Fibroblast of villous mesenchyme (primary cell): ENCODE results near the gene NUDT22. TPM values are rescaled to one million over a fixed set of nuclear protein-coding genes. Genes with fewer than 3 reads are reported as not detected.

Experiments used
- DNase-seq: peaks from one replicate; pipeline ENCODE4 v3.0.0-alpha.2; 2010; ENCODE audit warnings: low read depth
- H3K4me3 ChIP-seq: 2 replicates; pipeline ENCODE4 v1.5.1; 2011; ENCODE audit warnings: low read depth, mild to moderate bottlenecking, low read length
- total RNA-seq: library from RNA; depleted of rRNA; stranded (reverse); fragments of >200 nt; gene quantifications from 2 replicates; pipeline ENCODE4 v1.2.3, GENCODE V29; 2012
- TF ChIP-seq, protein P1 (sequence below): IDR thresholded peaks from 2 replicates; pipeline ENCODE4 v1.5.1; 2012; ENCODE audit warnings: low read depth, mild to moderate bottlenecking, low read length; ENCODE audit not compliant: insufficient read depth

The NUDT22 gene
- total RNA-seq, 1 donor, result 43.6 TPM

- DNase-seq, result no peak
- TF ChIP-seq, protein P1, sequence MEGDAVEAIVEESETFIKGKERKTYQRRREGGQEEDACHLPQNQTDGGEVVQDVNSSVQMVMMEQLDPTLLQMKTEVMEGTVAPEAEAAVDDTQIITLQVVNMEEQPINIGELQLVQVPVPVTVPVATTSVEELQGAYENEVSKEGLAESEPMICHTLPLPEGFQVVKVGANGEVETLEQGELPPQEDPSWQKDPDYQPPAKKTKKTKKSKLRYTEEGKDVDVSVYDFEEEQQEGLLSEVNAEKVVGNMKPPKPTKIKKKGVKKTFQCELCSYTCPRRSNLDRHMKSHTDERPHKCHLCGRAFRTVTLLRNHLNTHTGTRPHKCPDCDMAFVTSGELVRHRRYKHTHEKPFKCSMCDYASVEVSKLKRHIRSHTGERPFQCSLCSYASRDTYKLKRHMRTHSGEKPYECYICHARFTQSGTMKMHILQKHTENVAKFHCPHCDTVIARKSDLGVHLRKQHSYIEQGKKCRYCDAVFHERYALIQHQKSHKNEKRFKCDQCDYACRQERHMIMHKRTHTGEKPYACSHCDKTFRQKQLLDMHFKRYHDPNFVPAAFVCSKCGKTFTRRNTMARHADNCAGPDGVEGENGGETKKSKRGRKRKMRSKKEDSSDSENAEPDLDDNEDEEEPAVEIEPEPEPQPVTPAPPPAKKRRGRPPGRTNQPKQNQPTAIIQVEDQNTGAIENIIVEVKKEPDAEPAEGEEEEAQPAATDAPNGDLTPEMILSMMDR, result no peak
- peak within 1 kb of the TSS; percentile 24 for H3K4me3 ChIP-seq
These were observed 19.4 kb upstream of the NUDT22 start, which contains the start of gene FERMT3 for GRCh38 chr11:64206457-64207255. FERMT3 (plus strand) TSS chr11:64206721; CDS start chr11:64207365, 644 bp downstream.

- H3K4me3 ChIP-seq, result peak overlapping the region; percentile 24
- TF ChIP-seq, protein P1, result no peak
These were observed 18.6 kb upstream of the NUDT22 start for GRCh38 chr11:64207256-64208085.

GRCh38 chr11:64208086-64208795, 17.8 kb upstream of the NUDT22 start:
- H3K4me3 ChIP-seq, result peak overlapping the region; percentile 10
- TF ChIP-seq, protein P1, result no peak

More at GRCh38 chr11:64207256-64208085, 18.6 kb upstream of the NUDT22 start:
- DNase-seq, result peak; percentile 84

GRCh38 chr11:64208796-64209562, 17.1 kb upstream of the NUDT22 start:
- DNase-seq, result no peak
- TF ChIP-seq, protein P1, result no peak
- H3K4me3 ChIP-seq, result no peak overlapping the region

More at GRCh38 chr11:64208086-64208795, 17.8 kb upstream of the NUDT22 start:
- no peak for DNase-seq

DNA sequence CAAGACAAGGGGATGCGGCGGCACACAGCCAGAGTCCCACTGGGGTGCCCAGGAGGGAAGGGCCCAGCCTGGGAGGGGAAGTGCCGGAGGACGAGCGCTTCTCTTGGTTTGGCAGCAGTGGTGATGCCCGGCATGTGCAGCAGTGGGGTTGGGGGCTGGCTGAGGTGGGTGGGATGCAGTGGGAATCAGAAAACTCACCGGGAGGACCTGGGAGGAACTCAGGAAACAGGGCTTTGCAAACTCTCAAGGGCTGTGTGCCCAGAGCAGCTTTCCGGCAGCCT, 16.6 kb upstream of the NUDT22 start:
- TF ChIP-seq, protein P1, result no peak
- H3K4me3 ChIP-seq, result no peak overlapping the region
- DNase-seq, result no peak

- no peak for DNase-seq
- TF ChIP-seq, protein P1, result no peak
- no peak overlapping the region for H3K4me3 ChIP-seq
These were observed 15.6 kb upstream of the NUDT22 start for GRCh38 chr11:64210301-64211020.
